NCI-H1436 (cell line): ENCODE measurements around the gene POU3F3.

Source experiments
- DNase-seq: peaks from one replicate; lab custom pipeline; 2025; lab: John Stamatoyannopoulos, UW

Gene POU3F3

GRCh38 chr2:104875262-104875661, 21.3 kb downstream of the POU3F3 start:
- no peak for DNase-seq

GRCh38 chr2:104876606-104877570, 23.0 kb downstream of the POU3F3 start:
- DNase-seq = no peak

- DNase-seq = no peak
Observed at GRCh38 chr2:104878863-104879512, 25.1 kb downstream of the POU3F3 start.

- DNase-seq = no peak
Observed at GRCh38 chr2:104880076-104880475, 26.2 kb downstream of the POU3F3 start.

- no peak for DNase-seq
Observed at GRCh38 chr2:104883357-104883756, 29.4 kb downstream of the POU3F3 start.

- no peak for DNase-seq
Observed at GRCh38 chr2:104885119-104885782, 31.3 kb downstream of the POU3F3 start.

- DNase-seq = no peak
Observed at GRCh38 chr2:104887676-104888075, 33.8 kb downstream of the POU3F3 start.

- no peak for DNase-seq
Observed at GRCh38 chr2:104888489-104889258, 34.8 kb downstream of the POU3F3 start.

GRCh38 chr2:104889291-104889959, 35.5 kb downstream of the POU3F3 start:
- DNase-seq = no peak

- DNase-seq = no peak
Observed at GRCh38 chr2:104889960-104890684, 36.2 kb downstream of the POU3F3 start.

- DNase-seq = no peak
Observed at GRCh38 chr2:104890685-104891069, 36.8 kb downstream of the POU3F3 start.

- DNase-seq = no peak
Observed at GRCh38 chr2:104891145-104891544, 37.2 kb downstream of the POU3F3 start.

- no peak for DNase-seq
Observed at GRCh38 chr2:104896446-104896845, 42.5 kb downstream of the POU3F3 start.

GRCh38 chr2:104897515-104898184, 43.7 kb downstream of the POU3F3 start:
- no peak for DNase-seq

GRCh38 chr2:104900608-104901007, 46.7 kb downstream of the POU3F3 start:
- DNase-seq = no peak

GRCh38 chr2:104901037-104901881, 47.3 kb downstream of the POU3F3 start:
- no peak for DNase-seq

- no peak for DNase-seq
Observed at GRCh38 chr2:104902317-104902716, 48.4 kb downstream of the POU3F3 start.
